Measurements from ENCODE around the gene MRPL18.
"Not testable (repeated sequence)": the region's sequence is repeated elsewhere in the genome, so short reads cannot be mapped to it uniquely, and the experiment has no call there.

The MRPL18 gene

DNA sequence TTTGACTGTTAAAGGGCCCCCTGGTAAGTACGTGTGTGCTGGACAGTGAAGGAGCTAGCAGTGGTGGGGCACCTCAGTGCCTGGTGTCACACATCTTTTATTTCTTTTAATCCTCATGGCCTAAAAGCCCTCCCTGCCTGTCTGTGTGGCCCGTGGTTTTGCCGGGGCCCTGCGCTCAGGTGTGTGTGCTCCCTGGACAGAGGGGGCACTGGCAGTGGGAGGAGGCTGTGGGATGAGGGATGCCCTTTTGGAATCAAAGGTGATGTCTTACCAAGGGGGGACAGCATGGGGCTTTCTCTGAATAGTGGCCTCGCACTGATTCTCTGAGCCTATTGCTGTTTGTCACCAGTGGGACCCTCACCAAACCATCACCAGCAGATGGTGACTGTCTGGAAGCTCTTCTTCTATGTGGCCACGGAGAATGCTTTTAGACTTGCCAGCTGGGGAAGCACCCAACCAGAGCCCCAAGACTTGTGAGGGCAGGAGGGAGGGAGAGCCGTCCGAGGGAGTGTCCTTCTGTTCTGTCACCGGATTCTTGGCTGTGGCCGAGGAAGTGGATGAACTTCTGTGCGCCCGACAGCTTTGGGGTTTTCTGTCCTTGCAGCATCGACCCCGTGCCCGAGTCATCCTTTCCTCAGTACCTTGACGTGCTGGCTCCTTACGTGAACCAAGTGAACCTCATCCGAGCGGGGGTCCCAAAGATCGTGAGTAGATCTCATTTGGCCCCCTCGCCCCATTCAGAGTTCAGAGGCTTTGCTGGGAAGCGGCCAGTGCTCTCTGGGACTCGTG lies 27.9 kb downstream of the MRPL18 start:
- no peaks in the 10 kb centered on the region for H3K9me3 Mint-ChIP-seq
- no peak overlapping the region for H3K4me3 Mint-ChIP-seq
- no peak overlapping the region for H3K27ac Mint-ChIP-seq
- H3K27me3 Mint-ChIP-seq: peaks cover 4 to 6% of the 10 kb centered on the region in 2 donors
- peaks cover 17 to 24% of the 10 kb centered on the region in 2 donors for H3K4me1 Mint-ChIP-seq
- peaks cover 18 to 48% of the 10 kb centered on the region in 2 donors for H3K36me3 Mint-ChIP-seq
- ATAC-seq (replicated peaks) (no peak), DNase-seq (no peak)

- H3K27ac Mint-ChIP-seq: no peak overlapping the region
- H3K36me3 Mint-ChIP-seq: peaks cover 17 to 49% of the 10 kb centered on the region in 2 donors
- ATAC-seq (replicated peaks): no peak
- no peak for DNase-seq
- H3K4me1 Mint-ChIP-seq: peaks cover 17 to 24% of the 10 kb centered on the region in 2 donors
- peak overlapping the region; percentile 72 to 74 for H3K4me3 Mint-ChIP-seq
- H3K27me3 Mint-ChIP-seq: peaks cover 4 to 6% of the 10 kb centered on the region in 2 donors
- peaks cover 0 to 2% of the 10 kb centered on the region in 2 donors for H3K9me3 Mint-ChIP-seq
These were observed 28.8 kb downstream of the MRPL18 start for GRCh38 chr6:159819098-159819497.

DNA sequence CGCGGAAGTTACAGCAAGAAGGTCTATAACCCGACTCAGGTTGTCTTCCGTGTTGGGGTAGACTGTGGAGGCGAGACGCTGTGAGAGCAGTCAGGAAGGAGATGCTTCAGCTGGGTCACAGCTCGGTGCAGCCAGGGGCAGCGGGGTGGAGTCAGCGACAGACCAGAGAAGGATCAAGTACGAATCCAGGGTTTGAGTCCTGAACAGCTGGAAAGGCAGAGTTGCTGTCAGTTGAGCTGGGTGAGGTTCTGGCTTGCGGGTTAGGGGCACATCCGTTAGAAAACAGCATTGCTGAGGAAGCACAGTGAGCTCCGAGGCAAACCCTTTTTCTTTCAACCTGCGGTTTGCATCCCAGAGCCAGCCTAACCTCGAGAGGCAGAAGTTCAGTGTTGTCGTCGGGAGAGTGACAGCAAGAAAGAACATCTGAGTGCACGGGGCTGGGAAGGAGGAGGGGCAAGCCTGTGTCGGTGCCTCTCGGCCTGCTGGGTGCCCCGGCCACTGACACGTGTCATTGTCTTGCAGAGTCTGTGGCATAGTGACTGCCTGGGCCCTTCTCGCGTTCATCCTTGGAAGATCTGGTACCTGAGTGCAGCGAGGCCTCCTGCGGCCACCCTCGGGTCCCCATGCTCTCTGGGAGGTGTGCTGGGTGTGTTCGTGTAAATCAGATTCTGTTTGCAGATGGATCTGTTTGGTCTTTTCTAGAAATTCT lies 29.8 kb downstream of the MRPL18 start:
- Mint-ChIP-seq H3K27ac (no peak overlapping the region), H3K4me1 (peaks cover 17 to 24% of the 10 kb centered on the region in 2 donors), H3K4me3 (peak overlapping the region; percentile 72 to 74), H3K27me3 (peaks cover 4 to 6% of the 10 kb centered on the region in 2 donors), H3K36me3 (peaks cover 15 to 46% of the 10 kb centered on the region in 2 donors), H3K9me3 (peaks cover 0 to 2% of the 10 kb centered on the region in 2 donors)
- ATAC-seq (replicated peaks) (peak; percentile 74 to 84), DNase-seq (no peak)

- Mint-ChIP-seq H3K36me3 (peaks cover 15 to 42% of the 10 kb centered on the region in 2 donors), H3K27ac (no peak overlapping the region), H3K27me3 (peaks cover 4 to 6% of the 10 kb centered on the region in 2 donors), H3K4me1 (peaks cover 17 to 24% of the 10 kb centered on the region in 2 donors), H3K9me3 (peaks cover 0 to 2% of the 10 kb centered on the region in 2 donors), H3K4me3 (no peak overlapping the region)
- ATAC-seq (replicated peaks) (no peak), DNase-seq (no peak)
These were observed 30.9 kb downstream of the MRPL18 start for GRCh38 chr6:159821122-159821521.

- peaks cover 15 to 42% of the 10 kb centered on the region in 2 donors for H3K36me3 Mint-ChIP-seq
- peaks cover 4 to 6% of the 10 kb centered on the region in 2 donors for H3K27me3 Mint-ChIP-seq
- no peak overlapping the region for H3K4me3 Mint-ChIP-seq
- peaks cover 17 to 24% of the 10 kb centered on the region in 2 donors for H3K4me1 Mint-ChIP-seq
- DNase-seq: no peak
- peaks cover 0 to 2% of the 10 kb centered on the region in 2 donors for H3K9me3 Mint-ChIP-seq
- H3K27ac Mint-ChIP-seq: no peak overlapping the region
- no peak for ATAC-seq (replicated peaks)
These were observed 31.5 kb downstream of the MRPL18 start for GRCh38 chr6:159821726-159822125.

GRCh38 chr6:159823953-159824352 lies 33.7 kb downstream of the MRPL18 start:
- no peak for ATAC-seq (replicated peaks)
- DNase-seq: no peak
- peaks cover 19 to 25% of the 10 kb centered on the region in 2 donors for H3K4me1 Mint-ChIP-seq
- no peak overlapping the region for H3K27ac Mint-ChIP-seq
- peaks cover 14 to 32% of the 10 kb centered on the region in 2 donors for H3K36me3 Mint-ChIP-seq
- peaks cover 4 to 6% of the 10 kb centered on the region in 2 donors for H3K27me3 Mint-ChIP-seq
- peaks cover 0 to 2% of the 10 kb centered on the region in 2 donors for H3K9me3 Mint-ChIP-seq
- no peak overlapping the region for H3K4me3 Mint-ChIP-seq

DNA sequence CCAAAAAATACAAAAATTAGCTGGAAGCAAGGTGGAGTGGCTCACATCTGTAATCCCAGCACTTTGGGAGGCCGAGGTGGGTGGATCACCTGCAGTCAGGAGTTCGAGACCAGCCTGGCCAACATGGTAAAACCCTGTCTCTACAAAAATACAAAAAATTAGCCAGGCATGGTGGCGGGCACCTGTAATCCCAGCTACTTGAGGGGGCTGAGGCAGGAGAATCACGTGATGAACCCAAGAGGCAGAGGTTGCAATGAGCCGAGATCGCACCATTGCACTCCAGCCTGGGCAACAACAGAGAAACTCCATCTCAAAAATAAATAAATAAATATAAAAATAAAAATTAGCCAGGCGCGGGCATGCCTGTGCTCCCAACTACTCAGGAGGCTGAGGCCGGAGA lies 34.4 kb downstream of the MRPL18 start:
- not testable (repeated sequence) for ATAC-seq (replicated peaks); DNase-seq; H3K9me3 Mint-ChIP-seq; H3K27me3 Mint-ChIP-seq; H3K27ac Mint-ChIP-seq; H3K4me3 Mint-ChIP-seq
- peaks cover 16 to 27% of the 10 kb centered on the region in 2 donors for H3K4me1 Mint-ChIP-seq
- peaks cover 7 to 25% of the 10 kb centered on the region in 2 donors for H3K36me3 Mint-ChIP-seq

DNA sequence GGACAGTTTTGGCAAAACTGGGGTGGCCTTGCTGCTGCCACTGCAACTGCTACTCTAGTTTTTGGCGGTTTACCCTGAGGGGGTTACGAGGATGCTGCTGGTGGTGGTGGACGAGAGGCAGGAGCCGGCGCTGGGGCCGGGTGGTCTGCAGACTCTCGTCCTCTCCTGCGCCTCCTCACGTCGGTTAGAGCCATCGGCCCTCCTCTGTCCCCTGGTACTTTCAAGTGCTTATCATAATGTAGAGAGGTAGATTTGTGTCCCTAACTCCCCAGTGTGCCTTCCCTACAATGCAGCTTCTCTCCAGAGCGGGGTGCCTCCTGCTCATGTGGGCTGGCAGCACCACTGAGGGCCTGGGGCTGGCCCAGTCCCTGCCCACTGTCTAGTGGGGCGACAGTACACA lies 35.7 kb downstream of the MRPL18 start:
- peaks cover 0 to 2% of the 10 kb centered on the region in 2 donors for H3K9me3 Mint-ChIP-seq
- H3K27ac Mint-ChIP-seq: no peak overlapping the region
- H3K36me3 Mint-ChIP-seq: peaks cover 4 to 13% of the 10 kb centered on the region in 2 donors
- peaks cover 7 to 24% of the 10 kb centered on the region in 2 donors for H3K4me1 Mint-ChIP-seq
- DNase-seq: no peak
- H3K27me3 Mint-ChIP-seq: peaks cover 7 to 8% of the 10 kb centered on the region in 2 donors
- ATAC-seq (replicated peaks): no peak
- no peak overlapping the region for H3K4me3 Mint-ChIP-seq

GRCh38 chr6:159826968-159827647 lies 36.8 kb downstream of the MRPL18 start:
- Mint-ChIP-seq H3K4me3 (no peak overlapping the region), H3K27ac (no peak overlapping the region), H3K9me3 (peaks cover 0 to 2% of the 10 kb centered on the region in 2 donors), H3K36me3 (peaks cover 4 to 13% of the 10 kb centered on the region in 2 donors), H3K4me1 (peaks cover 5 to 19% of the 10 kb centered on the region in 2 donors), H3K27me3 (peaks cover 9 to 14% of the 10 kb centered on the region in 2 donors)
- DNase-seq (no peak), ATAC-seq (replicated peaks) (no peak)

DNA sequence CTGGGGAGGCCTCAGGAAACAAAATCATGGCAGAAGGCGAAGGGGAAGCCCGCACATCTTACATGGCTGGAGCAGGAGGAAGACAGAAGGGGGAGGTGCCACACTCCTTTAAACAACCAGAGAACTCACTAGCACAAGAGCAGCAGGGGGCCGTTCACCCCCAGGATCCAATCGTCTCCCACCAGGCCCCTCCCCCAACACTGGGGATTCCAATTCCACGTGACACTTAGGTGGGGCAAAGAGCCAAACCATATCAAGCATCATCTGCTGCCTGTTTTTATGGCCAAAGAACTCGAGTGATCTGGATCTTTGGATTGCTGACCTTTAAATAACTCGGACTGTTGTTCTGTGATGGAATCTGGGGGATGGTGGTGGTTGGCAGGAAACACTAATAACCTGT lies 37.8 kb downstream of the MRPL18 start:
- Mint-ChIP-seq H3K4me3 (no peak overlapping the region), H3K4me1 (peaks cover 5 to 19% of the 10 kb centered on the region in 2 donors), H3K27ac (no peak overlapping the region), H3K27me3 (peaks cover 9 to 14% of the 10 kb centered on the region in 2 donors), H3K9me3 (peaks cover 0 to 2% of the 10 kb centered on the region in 2 donors), H3K36me3 (peaks cover 4 to 6% of the 10 kb centered on the region in 2 donors)
- DNase-seq (no peak), ATAC-seq (replicated peaks) (no peak)

DNA sequence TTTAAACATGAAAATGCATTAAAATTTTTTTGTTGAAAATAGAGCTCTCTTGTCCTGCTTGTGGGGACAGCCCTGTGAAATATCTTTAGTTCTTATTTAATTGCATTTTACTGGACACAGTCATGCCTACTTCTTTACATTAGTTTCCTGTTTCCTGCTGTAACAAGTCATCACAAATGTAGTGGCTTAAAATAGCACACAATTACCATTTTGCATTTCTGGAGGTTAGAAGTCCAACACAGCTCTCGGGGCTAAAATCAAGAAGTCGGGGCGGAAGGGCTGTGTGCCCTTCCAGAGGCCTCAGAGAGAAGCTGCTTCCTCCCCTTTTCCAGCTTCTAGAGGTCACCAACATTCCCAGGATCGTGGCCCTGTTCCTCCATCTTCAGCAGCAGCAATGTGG lies 39.3 kb downstream of the MRPL18 start:
- peak; percentile 31 to 59 for ATAC-seq (replicated peaks)
- H3K36me3 Mint-ChIP-seq: no peaks in the 10 kb centered on the region
- no peaks in the 10 kb centered on the region for H3K9me3 Mint-ChIP-seq
- no peak for DNase-seq
- peaks cover 5 to 19% of the 10 kb centered on the region in 2 donors for H3K4me1 Mint-ChIP-seq
- H3K27me3 Mint-ChIP-seq: peaks cover 9 to 14% of the 10 kb centered on the region in 2 donors
- H3K27ac Mint-ChIP-seq: no peak overlapping the region
- H3K4me3 Mint-ChIP-seq: no peak overlapping the region

- Mint-ChIP-seq H3K36me3 (no peaks in the 10 kb centered on the region), H3K4me3 (no peak overlapping the region), H3K9me3 (no peaks in the 10 kb centered on the region), H3K27me3 (peaks cover 9 to 14% of the 10 kb centered on the region in 2 donors), H3K27ac (peak overlapping the region; percentile 43), H3K4me1 (peaks cover 5 to 19% of the 10 kb centered on the region in 2 donors)
- ATAC-seq (replicated peaks) (no peak), DNase-seq (no peak)
These were observed 40.5 kb downstream of the MRPL18 start for GRCh38 chr6:159830501-159831372.

- Mint-ChIP-seq H3K4me3 (no peak overlapping the region), H3K9me3 (no peaks in the 10 kb centered on the region), H3K4me1 (peaks cover 5 to 19% of the 10 kb centered on the region in 2 donors), H3K27ac (no peak overlapping the region), H3K36me3 (no peaks in the 10 kb centered on the region), H3K27me3 (peaks cover 9 to 16% of the 10 kb centered on the region in 2 donors)
- DNase-seq: no peak
- ATAC-seq (replicated peaks): no peak
These were observed 41.1 kb downstream of the MRPL18 start for GRCh38 chr6:159831373-159831679.
